ENCODE measurements around the gene DNAI1.

- TF ChIP-seq GATA2 (IDR thresholded peaks at IDR 0.05; ENCODE audit: low read depth, low read length) (no peak), GATA3 (IDR thresholded peaks at IDR 0.05; ENCODE audit: low read depth, low read length) (no peak)
Measured at GRCh38 chr9:34484678-34485077, 26.1 kb downstream of the DNAI1 start.
